ENCODE data around the gene NAV3. TPM values are rescaled to one million over a fixed set of nuclear protein-coding genes. Genes with fewer than 3 reads are reported as not detected.

The NAV3 gene
- total and polyA plus RNA-seq, 10 donors: 0.74 to 111 (median 40.4) TPM

GRCh38 chr12:77996670-77997069, 166.0 kb downstream of the NAV3 start:
- Histone ChIP-seq H3K36me3 (no peaks in the 10 kb centered on the region), H3K4me3 (no peak overlapping the region), H3K27me3 (replicated peaks in 1 of 7) (no peaks in the 10 kb centered on the region), H3K27ac (no peak overlapping the region), H3K9me3 (peaks cover 0 to 2% (median 0%) of the 10 kb centered on the region in 8 donors), H3K4me1 (peaks cover 0 to 31% (median 20%) of the 10 kb centered on the region in 6 donors)
- intact Hi-C loops (cut with DNase I; ENCODE audit: low total_unique reads): no loop called here
- TF ChIP-seq POLR2AphosphoS5 (IDR thresholded peaks at IDR 0.05) (no peak), POLR2A (IDR thresholded peaks at IDR 0.05) (no peak)
- TF ChIP-seq, protein P1, sequence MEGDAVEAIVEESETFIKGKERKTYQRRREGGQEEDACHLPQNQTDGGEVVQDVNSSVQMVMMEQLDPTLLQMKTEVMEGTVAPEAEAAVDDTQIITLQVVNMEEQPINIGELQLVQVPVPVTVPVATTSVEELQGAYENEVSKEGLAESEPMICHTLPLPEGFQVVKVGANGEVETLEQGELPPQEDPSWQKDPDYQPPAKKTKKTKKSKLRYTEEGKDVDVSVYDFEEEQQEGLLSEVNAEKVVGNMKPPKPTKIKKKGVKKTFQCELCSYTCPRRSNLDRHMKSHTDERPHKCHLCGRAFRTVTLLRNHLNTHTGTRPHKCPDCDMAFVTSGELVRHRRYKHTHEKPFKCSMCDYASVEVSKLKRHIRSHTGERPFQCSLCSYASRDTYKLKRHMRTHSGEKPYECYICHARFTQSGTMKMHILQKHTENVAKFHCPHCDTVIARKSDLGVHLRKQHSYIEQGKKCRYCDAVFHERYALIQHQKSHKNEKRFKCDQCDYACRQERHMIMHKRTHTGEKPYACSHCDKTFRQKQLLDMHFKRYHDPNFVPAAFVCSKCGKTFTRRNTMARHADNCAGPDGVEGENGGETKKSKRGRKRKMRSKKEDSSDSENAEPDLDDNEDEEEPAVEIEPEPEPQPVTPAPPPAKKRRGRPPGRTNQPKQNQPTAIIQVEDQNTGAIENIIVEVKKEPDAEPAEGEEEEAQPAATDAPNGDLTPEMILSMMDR (IDR thresholded peaks at IDR 0.05 in 8 of 11, conservative IDR thresholded peaks at IDR 0.05 in 3 of 11): no peak
- no peak for DNase-seq
- WGBS, 5 donors: 79 to 92% (median 81%) methylated on average over 4 of the region's 4 CpGs

GRCh38 chr12:77998236-77998786, 167.6 kb downstream of the NAV3 start:
- no peak for DNase-seq
- Histone ChIP-seq H3K4me3 (no peak overlapping the region), H3K27me3 (replicated peaks in 1 of 7) (no peaks in the 10 kb centered on the region), H3K36me3 (no peaks in the 10 kb centered on the region), H3K27ac (peak overlapping the region in 4 of 8 donors; percentile 37 to 75 (median 58)), H3K4me1 (peaks cover 0 to 31% (median 20%) of the 10 kb centered on the region in 6 donors), H3K9me3 (no peaks in the 10 kb centered on the region)
- intact Hi-C loops (cut with DNase I; ENCODE audit: low total_unique reads): no loop called here
- WGBS, 5 donors: 37 to 65% (median 52%) methylated on average over 2 of the region's 2 CpGs
- no peak for TF ChIP-seq POLR2A (IDR thresholded peaks at IDR 0.05)

DNA sequence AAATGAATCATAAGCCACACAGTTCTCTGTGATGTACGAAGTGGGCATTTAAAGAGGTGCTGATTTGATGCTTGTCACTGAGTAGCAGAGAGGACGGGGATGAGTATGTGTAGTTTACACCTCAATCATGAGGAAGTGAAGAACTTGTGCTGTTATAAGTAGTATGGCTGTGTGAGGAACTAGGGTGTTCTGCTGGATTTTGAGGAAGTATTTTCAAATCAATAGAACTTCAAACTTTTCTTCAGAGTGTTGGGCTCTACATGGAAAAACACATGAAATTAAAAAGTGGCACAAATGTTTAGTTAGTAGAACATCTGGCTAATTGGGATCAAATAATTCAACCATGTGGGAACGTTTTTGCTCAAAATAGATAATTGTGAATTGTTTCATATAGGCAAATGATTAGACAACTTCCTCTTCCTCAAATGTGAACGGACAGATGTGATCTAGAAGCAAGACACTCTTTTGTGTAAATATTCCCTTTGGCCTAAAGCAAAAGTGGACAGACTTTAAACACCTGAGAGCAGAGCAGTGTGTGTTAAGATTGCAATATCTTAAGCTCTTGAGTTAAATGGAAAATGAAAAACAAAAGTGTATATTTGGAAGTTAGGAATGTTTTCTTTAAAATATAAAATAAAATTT, 168.5 kb downstream of the NAV3 start:
- H3K9me3 ChIP-seq: no peaks in the 10 kb centered on the region
- intact Hi-C loops (cut with DNase I; ENCODE audit: low total_unique reads): no loop called here
- H3K27me3 ChIP-seq (replicated peaks in 1 of 7): no peaks in the 10 kb centered on the region
- 15 to 26% (median 19%) methylated on average over 4 of the region's 4 CpGs for WGBS, 5 donors
- peak overlapping the region in 6 of 8 donors; percentile 37 to 75 (median 47) for H3K27ac ChIP-seq
- H3K36me3 ChIP-seq: no peaks in the 10 kb centered on the region
- no peak for DNase-seq
- peaks cover 0 to 32% (median 20%) of the 10 kb centered on the region in 6 donors for H3K4me1 ChIP-seq
- TF ChIP-seq, protein P1 (IDR thresholded peaks at IDR 0.05 in 8 of 11, conservative IDR thresholded peaks at IDR 0.05 in 3 of 11): no peak
- no peak for TF ChIP-seq POLR2AphosphoS5 (IDR thresholded peaks at IDR 0.05)
- no peak for TF ChIP-seq POLR2A (IDR thresholded peaks at IDR 0.05)
- H3K4me3 ChIP-seq: peak overlapping the region in 1 of 8 donors; percentile 13

- H3K27ac ChIP-seq: no peak overlapping the region
- H3K36me3 ChIP-seq: peaks cover 0 to 2% (median 0%) of the 10 kb centered on the region in 6 donors
- H3K9me3 ChIP-seq: no peaks in the 10 kb centered on the region
- H3K4me1 ChIP-seq: peaks cover 0 to 33% (median 18%) of the 10 kb centered on the region in 6 donors
- no peak for TF ChIP-seq POLR2AphosphoS5 (IDR thresholded peaks at IDR 0.05)
- no peak for DNase-seq
- no peak overlapping the region for H3K4me3 ChIP-seq
- 24 to 79% (median 43%) methylated on average over 1 of the region's 1 CpG for WGBS, 5 donors
- intact Hi-C loops (cut with DNase I; ENCODE audit: low total_unique reads): loop anchor here (10.0 kb wide), 1 partner anchor 112 kb away; no protein-coding TSS in a partner anchor
- H3K27me3 ChIP-seq (replicated peaks in 1 of 7): no peaks in the 10 kb centered on the region
Observed at GRCh38 chr12:78002878-78003277, 172.2 kb downstream of the NAV3 start.

Measured in spleen (tissue), 11 donors.